Measurements from ENCODE around the gene RBM18.

DNA sequence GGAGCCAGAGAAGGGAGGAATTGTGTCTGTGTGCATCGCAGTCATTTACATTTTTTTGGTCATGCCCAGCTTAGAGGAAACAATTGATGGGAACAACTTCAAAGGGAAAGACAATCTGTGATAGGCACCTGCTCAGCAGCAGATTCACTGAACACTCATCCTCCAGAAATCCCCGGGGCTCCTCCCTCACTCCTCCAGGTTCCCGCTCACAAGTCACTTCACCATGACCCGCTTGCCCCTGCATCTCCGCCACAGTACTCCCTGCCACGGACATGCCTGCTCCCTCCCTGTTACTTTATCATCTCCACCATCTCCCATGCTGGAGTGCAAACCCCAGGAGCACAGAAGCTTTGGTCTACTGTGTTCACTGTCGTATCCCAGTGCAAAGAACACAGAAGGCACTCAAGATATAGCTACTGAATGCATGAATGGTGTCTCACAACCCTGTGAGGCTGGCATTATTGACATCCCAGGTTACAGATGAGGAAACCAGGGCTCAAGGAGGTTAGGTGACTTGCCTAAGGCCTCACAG, 52.1 kb downstream of the RBM18 start:
- TF ChIP-seq, protein P1, sequence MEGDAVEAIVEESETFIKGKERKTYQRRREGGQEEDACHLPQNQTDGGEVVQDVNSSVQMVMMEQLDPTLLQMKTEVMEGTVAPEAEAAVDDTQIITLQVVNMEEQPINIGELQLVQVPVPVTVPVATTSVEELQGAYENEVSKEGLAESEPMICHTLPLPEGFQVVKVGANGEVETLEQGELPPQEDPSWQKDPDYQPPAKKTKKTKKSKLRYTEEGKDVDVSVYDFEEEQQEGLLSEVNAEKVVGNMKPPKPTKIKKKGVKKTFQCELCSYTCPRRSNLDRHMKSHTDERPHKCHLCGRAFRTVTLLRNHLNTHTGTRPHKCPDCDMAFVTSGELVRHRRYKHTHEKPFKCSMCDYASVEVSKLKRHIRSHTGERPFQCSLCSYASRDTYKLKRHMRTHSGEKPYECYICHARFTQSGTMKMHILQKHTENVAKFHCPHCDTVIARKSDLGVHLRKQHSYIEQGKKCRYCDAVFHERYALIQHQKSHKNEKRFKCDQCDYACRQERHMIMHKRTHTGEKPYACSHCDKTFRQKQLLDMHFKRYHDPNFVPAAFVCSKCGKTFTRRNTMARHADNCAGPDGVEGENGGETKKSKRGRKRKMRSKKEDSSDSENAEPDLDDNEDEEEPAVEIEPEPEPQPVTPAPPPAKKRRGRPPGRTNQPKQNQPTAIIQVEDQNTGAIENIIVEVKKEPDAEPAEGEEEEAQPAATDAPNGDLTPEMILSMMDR (IDR thresholded peaks at IDR 0.05): no peak
- no peak for TF ChIP-seq POLR2A (IDR thresholded peaks at IDR 0.05)

Data from esophagus squamous epithelium (tissue), 4 donors.